GM12865 (cell line): ENCODE results near the gene KIAA0040.

Experiments
- DNase-seq: peaks from one replicate; pipeline ENCODE4 v3.0.0; 2010; ENCODE audit warnings: low read depth
- H3K4me3 ChIP-seq: 2 replicates; pipeline ENCODE4 v1.5.1; 2011; ENCODE audit warnings: mild to moderate bottlenecking, low read depth, low read length, control low read depth
- TF ChIP-seq, protein P1 (sequence below): IDR thresholded peaks from 2 replicates; pipeline ENCODE4 v1.5.1; 2011; ENCODE audit warnings: low read length, control low read depth, low read depth, inconsistent platforms; ENCODE audit not compliant: insufficient read depth; ENCODE audit errors: missing control alignments

KIAA0040 gene

DNA sequence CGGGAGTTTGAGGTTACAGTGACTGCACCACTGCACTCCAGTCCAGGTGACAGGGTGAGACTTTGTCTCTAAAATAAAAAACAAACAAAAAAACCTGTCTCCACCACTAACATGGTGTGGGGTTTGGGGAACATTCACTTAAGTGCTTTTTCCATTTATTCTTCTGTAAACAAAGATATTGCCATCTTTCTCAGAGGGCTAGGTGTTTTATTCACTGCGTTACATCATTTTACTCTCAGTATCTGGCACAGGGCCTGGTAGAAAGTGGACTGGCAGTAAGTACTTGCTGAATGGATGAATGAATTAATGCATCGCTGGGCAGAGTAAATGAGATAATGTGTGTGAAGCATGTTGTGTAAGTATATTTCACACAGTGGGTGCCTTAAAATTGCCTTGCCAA lies 20.1 kb downstream of the KIAA0040 start:
- no peak for DNase-seq
- no peak overlapping the region for H3K4me3 ChIP-seq
- TF ChIP-seq, protein P1, sequence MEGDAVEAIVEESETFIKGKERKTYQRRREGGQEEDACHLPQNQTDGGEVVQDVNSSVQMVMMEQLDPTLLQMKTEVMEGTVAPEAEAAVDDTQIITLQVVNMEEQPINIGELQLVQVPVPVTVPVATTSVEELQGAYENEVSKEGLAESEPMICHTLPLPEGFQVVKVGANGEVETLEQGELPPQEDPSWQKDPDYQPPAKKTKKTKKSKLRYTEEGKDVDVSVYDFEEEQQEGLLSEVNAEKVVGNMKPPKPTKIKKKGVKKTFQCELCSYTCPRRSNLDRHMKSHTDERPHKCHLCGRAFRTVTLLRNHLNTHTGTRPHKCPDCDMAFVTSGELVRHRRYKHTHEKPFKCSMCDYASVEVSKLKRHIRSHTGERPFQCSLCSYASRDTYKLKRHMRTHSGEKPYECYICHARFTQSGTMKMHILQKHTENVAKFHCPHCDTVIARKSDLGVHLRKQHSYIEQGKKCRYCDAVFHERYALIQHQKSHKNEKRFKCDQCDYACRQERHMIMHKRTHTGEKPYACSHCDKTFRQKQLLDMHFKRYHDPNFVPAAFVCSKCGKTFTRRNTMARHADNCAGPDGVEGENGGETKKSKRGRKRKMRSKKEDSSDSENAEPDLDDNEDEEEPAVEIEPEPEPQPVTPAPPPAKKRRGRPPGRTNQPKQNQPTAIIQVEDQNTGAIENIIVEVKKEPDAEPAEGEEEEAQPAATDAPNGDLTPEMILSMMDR, result no peak

DNA sequence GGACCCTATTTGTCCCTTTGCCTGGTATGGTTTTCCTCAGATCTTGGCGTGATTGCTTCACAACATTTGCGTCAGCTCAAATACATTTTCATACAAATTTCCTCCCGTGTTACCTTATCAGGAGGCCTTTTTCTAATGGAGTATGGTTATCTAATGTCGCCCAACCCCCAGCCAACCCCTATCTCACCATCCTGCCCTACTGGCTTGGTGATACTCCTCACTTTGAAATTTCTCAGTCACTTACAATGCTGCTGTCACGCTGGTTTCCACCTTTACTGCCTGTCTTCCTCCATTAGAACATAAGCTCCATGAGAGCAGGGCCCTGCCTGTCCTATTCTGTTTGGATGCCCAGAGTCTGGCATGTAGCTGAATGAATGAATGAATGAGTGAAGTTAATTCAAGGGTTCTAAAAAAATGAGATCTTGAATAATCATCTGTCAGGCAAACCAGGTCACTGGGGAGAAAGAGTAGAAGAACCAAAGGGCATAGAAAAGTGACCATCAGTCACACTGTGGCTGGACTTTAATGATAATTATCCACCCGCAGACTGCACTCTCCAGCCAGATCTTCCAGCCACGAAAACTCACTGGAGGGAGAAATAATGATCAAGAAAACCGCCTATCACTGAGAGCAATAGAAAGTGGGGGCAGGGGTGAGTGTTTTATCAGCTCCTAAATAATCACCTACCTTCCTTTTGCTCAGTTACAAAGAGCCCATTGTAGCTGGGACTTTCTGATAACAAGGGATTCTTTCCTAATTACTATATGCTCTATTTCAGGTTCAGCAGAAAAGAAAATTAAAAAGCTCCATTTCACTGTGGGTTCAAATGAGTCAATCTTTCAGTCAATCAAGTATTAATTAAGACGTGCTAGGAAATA lies 21.3 kb downstream of the KIAA0040 start:
- no peak overlapping the region for H3K4me3 ChIP-seq
- TF ChIP-seq, protein P1, result no peak

DNA sequence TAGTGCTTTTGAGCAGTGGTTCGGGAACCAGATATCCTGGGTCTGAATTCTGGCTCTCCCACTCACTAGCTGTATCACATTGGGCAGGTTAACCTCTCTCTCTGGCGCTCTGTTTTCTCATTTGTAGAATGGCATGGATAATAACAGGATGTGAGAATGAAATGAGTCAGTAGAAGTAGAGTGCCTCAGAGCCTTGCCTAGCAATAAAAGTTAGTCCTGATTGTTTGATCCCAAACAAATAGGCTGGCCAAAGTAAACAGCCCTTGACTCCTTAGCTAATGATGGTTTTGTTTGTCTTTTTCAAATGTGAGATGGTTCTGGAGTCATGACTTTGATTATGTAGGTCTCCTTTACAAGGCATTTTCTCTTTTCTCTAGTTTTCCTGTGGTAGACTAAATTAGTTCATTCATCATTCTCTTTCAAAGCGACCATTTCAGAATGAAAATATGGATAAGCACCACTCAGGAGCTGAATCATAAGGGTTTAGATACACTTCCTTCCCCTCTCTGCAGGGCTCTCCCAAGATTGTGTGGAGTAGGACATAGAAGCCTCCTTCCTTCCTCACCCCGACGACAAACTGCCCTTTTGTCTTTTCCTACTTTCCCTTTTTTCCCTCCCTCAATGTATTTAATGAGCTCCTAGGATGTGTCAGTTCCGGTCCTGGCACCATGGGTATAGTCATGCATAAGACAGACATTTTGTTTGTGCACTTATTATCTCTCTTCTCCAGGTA lies 23.1 kb downstream of the KIAA0040 start:
- TF ChIP-seq, protein P1, result no peak
- H3K4me3 ChIP-seq, result no peak overlapping the region
- no peak for DNase-seq

More for the DNA sequence above, 21.3 kb downstream of the KIAA0040 start:
- no peak for DNase-seq

DNA sequence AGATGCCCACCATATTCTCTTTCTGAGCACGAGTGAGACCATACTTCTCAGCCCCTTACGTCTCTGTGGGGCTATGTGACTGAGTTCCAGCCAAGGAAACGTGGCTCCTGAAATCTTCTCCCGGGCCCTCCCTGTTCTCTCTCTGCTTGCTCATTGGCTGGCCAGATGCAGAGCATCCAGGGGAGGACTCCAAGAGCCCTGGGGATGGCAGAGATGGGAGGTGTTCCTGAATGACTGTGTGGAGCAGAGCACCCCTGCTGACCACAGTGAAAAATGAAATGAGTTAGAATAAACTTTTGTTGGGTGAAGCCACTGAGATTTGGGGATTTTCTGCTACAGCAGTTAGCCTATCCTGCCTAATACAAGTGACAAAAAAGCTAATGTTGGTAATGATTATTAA lies 23.8 kb downstream of the KIAA0040 start:
- TF ChIP-seq, protein P1, result no peak
- H3K4me3 ChIP-seq, result no peak overlapping the region
- DNase-seq, result no peak

DNA sequence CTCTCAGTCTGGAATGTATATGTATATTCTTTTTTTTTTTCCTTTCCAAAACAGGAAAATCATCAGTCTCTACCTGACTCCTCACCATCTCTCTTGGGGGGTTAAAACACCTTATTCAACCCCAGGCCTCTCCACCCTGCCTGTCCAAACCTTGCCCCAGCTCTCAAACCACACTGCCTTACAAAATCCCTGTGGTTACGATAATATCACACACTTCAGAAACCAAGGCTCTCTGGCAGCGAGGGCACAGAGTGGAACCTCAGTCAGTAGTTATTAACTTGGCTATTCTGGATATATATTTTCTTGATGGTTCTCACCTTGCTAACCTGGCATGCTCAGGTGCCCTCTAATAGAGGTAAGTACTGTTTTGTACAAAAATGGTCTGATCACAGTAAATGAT lies 24.7 kb downstream of the KIAA0040 start:
- no peak overlapping the region for H3K4me3 ChIP-seq
- TF ChIP-seq, protein P1, result no peak
- no peak for DNase-seq

DNA sequence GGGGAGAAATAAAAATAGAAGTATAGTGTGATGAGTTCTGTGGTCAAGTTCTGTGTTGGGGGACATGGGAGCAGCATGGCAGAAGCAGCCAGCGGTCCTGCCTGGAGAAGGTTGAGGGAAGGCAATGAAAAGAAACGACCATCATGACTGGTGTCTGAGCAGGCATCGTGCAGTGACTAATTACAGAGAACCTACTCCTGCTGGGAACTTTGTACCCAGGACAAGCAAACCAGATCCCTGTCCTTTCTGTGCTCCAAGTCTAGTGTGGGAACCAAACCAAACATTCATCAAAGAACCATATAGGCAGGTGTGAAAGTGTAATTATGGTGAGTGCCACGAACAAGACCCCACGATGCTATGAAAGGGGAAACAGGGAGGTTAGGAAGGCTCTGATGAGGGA lies 25.8 kb downstream of the KIAA0040 start:
- TF ChIP-seq, protein P1, result no peak
- DNase-seq, result no peak
- H3K4me3 ChIP-seq, result no peak overlapping the region
